Peyer's patch (tissue), 4 donors: ENCODE results near the gene ANP32E. TPM values are rescaled to one million over a fixed set of nuclear protein-coding genes. Genes with fewer than 3 reads are reported as not detected.

Experiments
- DNase-seq, 3 donors: peaks; one replicate each; pipeline ENCODE4 v3.0.0-alpha.2; 2017 to 2019
- H3K27ac ChIP-seq, 4 donors: fragments of 200-600 bp; sonication (generic); one replicate each; pipeline ENCODE4 v1.5.1; 2016 to 2019
- H3K27me3 ChIP-seq, 2 donors: fragments of 200-600 bp; sonication (generic); one replicate each; pipeline ENCODE4 v1.5.1; 2019
- H3K36me3 ChIP-seq, 3 donors: fragments of 200-600 bp; sonication (generic); one replicate each; pipeline ENCODE4 v1.5.1; 2016 to 2019
- H3K4me1 ChIP-seq, 4 donors: fragments of 200-600 bp; sonication (generic); one replicate each; pipeline ENCODE4 v1.5.1; 2016 to 2019
- H3K4me3 ChIP-seq, 4 donors: fragments of 200-600 bp; sonication (generic); 1 replicate in 3 of 4; 2 replicates in 1 of 4; pipeline ENCODE4 v1.5.1; 2016 to 2019; ENCODE audit warnings: mild to moderate bottlenecking in 1 of 4
- H3K9me3 ChIP-seq, 4 donors: fragments of 200-600 bp; sonication (generic); one replicate each; pipeline ENCODE4 v1.5.1; 2016 to 2019; ENCODE audit warnings: mild to moderate bottlenecking in 1 of 4
- CTCF ChIP-seq, 6 experiments: fragments of 450-650 bp in 4 of 6; fragments of 200-600 bp in 2 of 6; sonication (generic) in 1 of 6; IDR thresholded peaks; one replicate each; pipeline ENCODE4 v1.5.1; 2017 to 2019; ENCODE audit warnings: antibody characterized with exemption in 6 of 6, mild to moderate bottlenecking in 3 of 6, moderate library complexity in 1 of 6
- POLR2A ChIP-seq, 2 donors: fragments of 450-650 bp; IDR thresholded peaks; one replicate each; pipeline ENCODE4 v1.5.1; 2017; ENCODE audit warnings: antibody characterized with exemption in 2 of 2, mild to moderate bottlenecking in 2 of 2, moderate library complexity in 2 of 2
- total RNA-seq, 4 donors: library from RNA; depleted of rRNA; stranded (reverse); fragments of >200 nt; gene quantifications; one replicate each; pipeline ENCODE4 v1.1.0, GENCODE V29; 2016

Gene ANP32E
- total RNA-seq, 4 donors from 2014 or later = 7.3 to 24.8 (median 9.9) TPM

DNA sequence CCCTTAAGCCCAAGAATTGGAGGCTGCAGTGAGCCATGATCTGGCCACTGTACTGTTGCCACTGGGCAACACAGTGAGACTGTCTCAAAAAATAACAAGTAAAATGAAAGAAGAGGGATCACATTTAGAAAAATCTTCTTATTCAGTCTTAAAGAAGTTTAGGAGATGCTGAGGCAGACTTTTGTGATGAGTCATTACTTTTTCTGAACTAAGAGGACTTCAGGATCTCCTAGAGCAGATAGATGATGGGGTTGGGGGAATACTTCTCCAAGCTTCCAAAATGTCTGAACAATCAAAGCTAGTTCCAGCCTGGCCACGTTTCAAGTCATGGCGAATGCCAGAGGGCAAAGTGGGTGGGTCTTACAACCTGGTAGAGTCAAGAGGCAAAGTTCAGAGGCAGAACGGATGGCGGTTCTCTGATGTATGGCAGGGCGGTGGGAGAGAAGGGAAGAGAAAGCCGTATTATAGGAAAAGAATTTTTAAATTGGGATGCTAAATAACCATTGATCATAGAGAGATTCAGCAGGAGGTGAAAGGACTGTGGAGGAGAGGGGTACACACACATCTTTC lies 44.3 kb upstream of the ANP32E start:
- TF ChIP-seq POLR2A (IDR thresholded peaks at IDR 0.05) (peak in 1 of 2 donors; percentile 53), CTCF (IDR thresholded peaks at IDR 0.05) (peak in 3 of 6 experiments; percentile 19 to 39 (median 31))
- DNase-seq = peak in 2 of 3 donors; percentile 74 to 85
- H3K4me3 ChIP-seq = peak overlapping the region in 1 of 4 donors; percentile 51
- no peaks in the 10 kb centered on the region for H3K27me3 ChIP-seq
- no peaks in the 10 kb centered on the region for H3K9me3 ChIP-seq
- H3K4me1 ChIP-seq = peaks cover 0 to 23% (median 4%) of the 10 kb centered on the region in 4 donors
- peak overlapping the region in 3 of 4 donors; percentile 22 to 86 (median 58) for H3K27ac ChIP-seq
- H3K36me3 ChIP-seq = no peaks in the 10 kb centered on the region

DNA sequence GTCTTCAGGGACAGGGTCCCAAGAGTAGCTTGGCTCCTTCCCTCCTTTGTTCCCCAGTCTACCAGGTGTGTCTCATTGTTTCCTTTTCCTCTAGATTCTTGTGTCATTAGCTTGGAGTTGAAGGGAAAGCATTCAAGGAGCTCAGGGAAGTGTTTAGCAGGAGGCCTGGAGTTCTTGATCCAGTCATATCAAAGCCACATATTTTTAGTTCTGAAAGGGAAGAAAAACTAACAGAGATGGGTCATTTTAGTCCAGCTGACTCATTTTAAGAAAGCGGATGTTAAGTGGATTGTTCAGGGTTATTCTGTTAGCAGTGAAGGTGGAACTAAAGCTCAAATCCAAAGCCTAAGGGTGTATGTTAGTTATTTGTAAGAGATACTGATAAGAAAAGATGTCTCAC lies 37.4 kb upstream of the ANP32E start:
- no peaks in the 10 kb centered on the region for H3K9me3 ChIP-seq
- H3K36me3 ChIP-seq = no peaks in the 10 kb centered on the region
- no peaks in the 10 kb centered on the region for H3K27me3 ChIP-seq
- H3K4me1 ChIP-seq = peaks cover 0 to 11% (median 2%) of the 10 kb centered on the region in 4 donors
- no peak for TF ChIP-seq POLR2A (IDR thresholded peaks at IDR 0.05)
- TF ChIP-seq CTCF (IDR thresholded peaks at IDR 0.05) = no peak
- H3K27ac ChIP-seq = peak overlapping the region in 2 of 4 donors; percentile 6 to 14
- no peak overlapping the region for H3K4me3 ChIP-seq
- DNase-seq = no peak

- DNase-seq = no peak
- no peaks in the 10 kb centered on the region for H3K9me3 ChIP-seq
- H3K36me3 ChIP-seq = peaks cover 0 to 11% (median 0%) of the 10 kb centered on the region in 3 donors
- H3K27ac ChIP-seq = peak overlapping the region in 1 of 4 donors; percentile 26
- no peaks in the 10 kb centered on the region for H3K27me3 ChIP-seq
- H3K4me3 ChIP-seq = no peak overlapping the region
- H3K4me1 ChIP-seq = peaks cover 0 to 26% (median 10%) of the 10 kb centered on the region in 4 donors
- TF ChIP-seq CTCF (IDR thresholded peaks at IDR 0.05) (no peak), POLR2A (IDR thresholded peaks at IDR 0.05) (no peak)
Measured at GRCh38 chr1:150271291-150271959, 35.5 kb upstream of the ANP32E start.

- Histone ChIP-seq H3K4me1 (peaks cover 0 to 26% (median 10%) of the 10 kb centered on the region in 4 donors), H3K4me3 (peak overlapping the region; percentile 81 to 97 (median 87)), H3K36me3 (peaks cover 0 to 28% (median 0%) of the 10 kb centered on the region in 3 donors), H3K9me3 (no peaks in the 10 kb centered on the region), H3K27ac (peak overlapping the region; percentile 90 to 95 (median 92)), H3K27me3 (no peaks in the 10 kb centered on the region)
- DNase-seq = no peak
- TF ChIP-seq POLR2A (IDR thresholded peaks at IDR 0.05) = no peak
- no peak for TF ChIP-seq CTCF (IDR thresholded peaks at IDR 0.05)
Measured at GRCh38 chr1:150269451-150269850, 33.5 kb upstream of the ANP32E start.

DNA sequence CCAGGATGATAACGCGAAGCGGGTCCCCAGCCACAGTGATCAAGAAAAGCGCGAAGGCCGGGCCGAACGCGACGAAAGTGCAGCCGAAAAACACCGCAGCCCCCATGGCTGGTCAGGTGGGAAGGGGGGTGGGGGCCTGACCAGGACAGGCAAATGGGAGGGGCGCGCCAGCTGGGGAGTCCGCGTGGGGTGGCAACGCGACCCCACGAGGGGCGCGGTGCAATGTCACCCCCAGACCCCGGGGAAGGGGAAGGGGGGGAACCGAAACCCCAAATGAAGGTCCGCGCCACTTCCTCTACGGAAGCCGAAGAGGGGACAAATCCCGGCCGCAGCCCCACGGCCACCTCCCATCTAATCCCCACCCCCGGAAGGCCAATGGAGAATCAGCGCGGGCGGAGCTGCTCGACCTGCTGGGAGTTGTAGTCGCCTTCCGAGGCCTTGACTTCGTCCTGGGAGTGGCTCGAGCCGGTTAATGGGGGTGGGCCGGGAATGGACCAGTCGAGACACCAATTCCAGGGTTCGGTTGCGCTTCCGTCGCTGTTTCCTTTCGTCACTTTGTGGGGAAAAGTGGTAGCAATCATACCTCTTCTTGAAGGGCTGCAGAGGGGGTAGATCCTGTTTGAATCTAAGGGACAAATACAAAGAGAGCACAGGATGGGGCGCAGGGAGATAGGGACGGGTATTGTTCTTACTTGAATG lies 32.9 kb upstream of the ANP32E start, which contains the start of gene APH1A:
APH1A (minus strand) TSS at position 312 of the 699 bp plus-strand sequence; CDS start at position 106, 206 bp downstream.
- Histone ChIP-seq H3K27me3 (no peaks in the 10 kb centered on the region), H3K4me1 (peaks cover 0 to 26% (median 10%) of the 10 kb centered on the region in 4 donors), H3K4me3 (peak within 1 kb of the TSS; percentile 81 to 97 (median 87)), H3K9me3 (no peaks in the 10 kb centered on the region), H3K27ac (peak within 1 kb of the TSS; percentile 90 to 95 (median 92)), H3K36me3 (peaks cover 0 to 33% (median 0%) of the 10 kb centered on the region in 3 donors)
- TF ChIP-seq POLR2A (IDR thresholded peaks at IDR 0.05) = peak; percentile 48 to 70
- no peak for TF ChIP-seq CTCF (IDR thresholded peaks at IDR 0.05)
- peak; percentile 95 to 98 (median 95) for DNase-seq
